NCI-H345 (cell line): Measurements from ENCODE around the gene KIAA0930.
"Not testable (repeated sequence)": the region's sequence is repeated elsewhere in the genome, so short reads cannot be mapped to it uniquely, and the experiment has no call there.

Experiments
- DNase-seq: peaks from one replicate; lab custom pipeline; 2025; lab: John Stamatoyannopoulos, UW

Gene KIAA0930

GRCh38 chr22:45262931-45263462 is 22.3 kb upstream of the KIAA0930 start:
- DNase-seq: peak; percentile 11

- DNase-seq: no peak
Measured at GRCh38 chr22:45262195-45262930, 21.7 kb upstream of the KIAA0930 start.

- peak; percentile 9 for DNase-seq
Measured at GRCh38 chr22:45261407-45262088, 20.9 kb upstream of the KIAA0930 start.

- DNase-seq: not testable (repeated sequence)
Measured at GRCh38 chr22:45260395-45260759, 19.7 kb upstream of the KIAA0930 start.

GRCh38 chr22:45259754-45260394 is 19.2 kb upstream of the KIAA0930 start:
- DNase-seq: no peak

- DNase-seq: not testable (repeated sequence)
Measured at GRCh38 chr22:45257941-45258340, 17.2 kb upstream of the KIAA0930 start.

GRCh38 chr22:45254789-45255278 is 14.1 kb upstream of the KIAA0930 start:
- DNase-seq: no peak

- no peak for DNase-seq
Measured at GRCh38 chr22:45254388-45254787, 13.7 kb upstream of the KIAA0930 start.

GRCh38 chr22:45253039-45253641 is 12.4 kb upstream of the KIAA0930 start:
- no peak for DNase-seq

GRCh38 chr22:45251825-45252224 is 11.1 kb upstream of the KIAA0930 start:
- DNase-seq: no peak

GRCh38 chr22:45248832-45249561 is 8.3 kb upstream of the KIAA0930 start:
- DNase-seq: no peak

- DNase-seq: no peak
Measured at GRCh38 chr22:45246060-45246985, 5.6 kb upstream of the KIAA0930 start.

- no peak for DNase-seq
Measured at GRCh38 chr22:45244916-45245315, 4.2 kb upstream of the KIAA0930 start.

GRCh38 chr22:45242778-45243191 is 2.1 kb upstream of the KIAA0930 start:
- DNase-seq: peak; percentile 94

GRCh38 chr22:45240104-45240809 is 437 bp downstream of the KIAA0930 start:
- no peak for DNase-seq

GRCh38 chr22:45239681-45240051 is 1.0 kb downstream of the KIAA0930 start:
- DNase-seq: no peak

- DNase-seq: peak; percentile 6
Measured at GRCh38 chr22:45238957-45239680, 1.6 kb downstream of the KIAA0930 start.

- DNase-seq: peak; percentile 2
Measured at GRCh38 chr22:45238076-45238956, 2.4 kb downstream of the KIAA0930 start.
